A172 (cell line): ENCODE data around the gene THRB. TPM values are rescaled to one million over a fixed set of nuclear protein-coding genes. Genes with fewer than 3 reads are reported as not detected.

ENCODE experiments used
- DNase-seq: peaks from one replicate; pipeline ENCODE4 v3.0.0-alpha.2; 2015; ENCODE audit warnings: low spot score
- total RNA-seq: library from RNA; depleted of rRNA; stranded (reverse); fragments of >200 nt; shearing (Covaris generic); gene quantifications from 2 replicates; pipeline ENCODE4 v1.2.3, GENCODE V29; 2014

THRB gene
- total RNA-seq, 1 experiment from 2014 or later, result not detected

- no peak for DNase-seq
Observed at GRCh38 chr3:24270744-24271143, 223.9 kb downstream of the THRB start.

- no peak for DNase-seq
Observed at GRCh38 chr3:24270204-24270691, 224.4 kb downstream of the THRB start.

DNA sequence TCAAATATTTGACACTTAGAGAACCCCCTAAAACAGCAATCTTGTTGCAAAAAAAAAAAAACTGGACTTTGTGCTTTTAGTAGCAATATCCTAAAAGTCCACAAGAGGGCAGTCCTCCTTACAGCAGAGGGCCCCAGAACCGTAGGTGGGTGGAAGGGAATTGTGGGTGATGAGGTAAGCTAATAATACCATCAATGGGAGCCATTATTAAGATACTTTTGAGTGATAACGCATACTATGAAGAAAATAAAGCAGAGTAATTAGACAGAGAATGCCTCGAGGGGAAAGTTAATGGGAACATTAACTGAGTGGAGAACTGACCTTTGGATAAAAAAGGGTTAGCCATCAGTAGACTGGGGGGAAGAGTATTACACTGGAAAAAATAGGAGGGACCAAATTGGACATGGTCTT lies 229.9 kb downstream of the THRB start:
- DNase-seq, result peak; percentile 40

DNA sequence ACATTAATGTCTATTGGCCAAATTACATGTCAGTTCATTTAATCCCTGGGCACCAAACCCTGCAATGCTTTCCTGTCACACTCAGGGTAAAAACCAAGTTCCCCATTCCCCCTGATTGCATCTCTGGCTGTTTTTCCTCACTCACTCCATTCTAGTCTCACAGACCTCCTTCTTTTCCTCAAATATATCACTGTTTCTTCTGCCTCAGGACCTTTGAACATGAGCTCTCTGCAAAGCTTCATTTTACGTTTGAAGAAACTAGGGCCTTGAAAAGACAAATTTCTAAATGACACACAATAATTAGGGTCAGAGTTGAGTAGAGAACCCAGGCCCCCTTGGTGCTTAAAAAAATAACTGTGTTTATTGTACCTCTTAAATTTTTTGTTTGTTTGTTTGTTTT lies 230.6 kb downstream of the THRB start:
- no peak for DNase-seq

- DNase-seq, result no peak
Observed at GRCh38 chr3:24263069-24263668, 231.5 kb downstream of the THRB start.

DNA sequence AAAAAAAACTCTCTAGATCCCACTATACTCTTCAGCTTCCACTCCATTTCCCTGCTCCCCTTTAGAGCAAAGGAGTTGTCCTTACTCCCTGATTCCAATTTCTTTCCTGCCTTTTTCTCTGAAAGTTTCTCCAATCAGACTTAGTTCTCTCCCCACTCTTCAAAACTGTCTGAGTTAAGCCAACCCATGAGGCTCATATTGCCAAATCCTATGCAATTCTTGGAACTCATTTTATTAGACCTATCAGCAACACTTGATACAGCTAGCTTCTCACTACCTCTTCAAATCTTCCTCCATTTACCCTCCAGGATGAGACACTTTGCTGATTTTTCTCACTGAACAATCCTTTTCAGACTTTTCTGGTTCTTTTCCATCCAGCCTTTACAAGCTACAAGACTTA lies 233.1 kb downstream of the THRB start:
- no peak for DNase-seq

- peak; percentile 37 for DNase-seq
Observed at GRCh38 chr3:24259901-24260512, 234.6 kb downstream of the THRB start.

- no peak for DNase-seq
Observed at GRCh38 chr3:24258727-24259600, 235.7 kb downstream of the THRB start.

GRCh38 chr3:24258260-24258659 lies 236.4 kb downstream of the THRB start:
- no peak for DNase-seq

- no peak for DNase-seq
Observed at GRCh38 chr3:24255414-24255813, 239.2 kb downstream of the THRB start.

- peak; percentile 36 for DNase-seq
Observed at GRCh38 chr3:24254649-24255048, 240.0 kb downstream of the THRB start.

- DNase-seq, result no peak
Observed at GRCh38 chr3:24253336-24253735, 241.3 kb downstream of the THRB start.

DNA sequence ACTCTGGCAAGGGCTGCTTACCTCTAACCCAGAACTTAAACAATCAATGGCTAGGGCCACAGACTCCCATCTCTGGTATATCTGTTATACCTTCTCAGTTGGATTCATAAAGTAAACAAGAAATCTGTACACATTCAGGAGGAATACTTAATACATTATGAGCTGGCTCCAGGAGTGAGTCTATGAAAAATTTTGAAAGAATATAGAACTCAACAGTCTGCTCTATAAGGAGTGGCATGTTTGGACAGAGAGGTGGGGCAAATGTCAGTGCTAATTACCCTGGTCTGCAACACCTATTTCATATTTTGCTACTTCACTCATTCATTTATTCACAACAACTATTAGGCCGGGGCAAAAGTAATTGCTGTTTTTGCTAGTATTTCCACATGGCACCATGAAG lies 245.1 kb downstream of the THRB start:
- DNase-seq, result no peak

GRCh38 chr3:24245056-24245455 lies 249.6 kb downstream of the THRB start:
- no peak for DNase-seq

DNA sequence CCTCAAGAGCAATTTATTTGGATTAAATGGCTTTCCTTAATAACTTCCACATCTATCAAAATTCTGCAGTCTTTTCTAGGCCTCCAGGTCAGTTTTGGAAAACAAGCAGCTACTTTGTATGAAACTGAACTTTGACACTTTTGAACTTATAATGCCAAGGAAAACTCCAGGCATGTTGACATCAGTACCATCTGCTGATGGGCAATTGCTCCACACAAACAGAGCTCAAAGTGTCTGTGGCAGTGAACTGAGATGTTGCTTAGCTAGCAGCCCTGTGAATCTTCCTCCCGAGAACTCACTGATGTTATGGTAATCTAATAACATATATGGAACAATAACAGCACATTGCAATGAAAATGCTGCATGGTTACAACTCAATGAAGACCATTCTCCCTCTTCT lies 250.2 kb downstream of the THRB start:
- no peak for DNase-seq

GRCh38 chr3:24242012-24242698 lies 252.5 kb downstream of the THRB start:
- DNase-seq, result peak; percentile 59

DNA sequence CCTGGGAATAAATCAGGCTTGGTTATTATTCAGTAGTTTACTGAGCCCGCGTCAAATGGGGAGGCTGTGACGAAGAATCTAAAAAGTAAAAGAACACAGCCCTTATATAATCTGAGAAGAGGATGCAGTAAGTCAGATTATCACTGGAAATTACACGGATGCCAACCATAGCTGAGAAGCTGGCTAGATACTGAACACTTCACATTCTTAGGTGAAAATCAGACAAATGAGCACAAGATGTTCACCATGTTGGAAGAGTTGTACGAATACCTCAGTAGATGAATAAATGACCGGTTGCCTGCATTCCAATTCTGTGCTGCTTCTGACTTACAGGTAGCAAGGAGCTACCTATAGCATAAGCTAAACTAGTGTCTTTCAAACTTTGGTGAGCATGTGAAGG lies 254.3 kb downstream of the THRB start:
- DNase-seq, result no peak

DNA sequence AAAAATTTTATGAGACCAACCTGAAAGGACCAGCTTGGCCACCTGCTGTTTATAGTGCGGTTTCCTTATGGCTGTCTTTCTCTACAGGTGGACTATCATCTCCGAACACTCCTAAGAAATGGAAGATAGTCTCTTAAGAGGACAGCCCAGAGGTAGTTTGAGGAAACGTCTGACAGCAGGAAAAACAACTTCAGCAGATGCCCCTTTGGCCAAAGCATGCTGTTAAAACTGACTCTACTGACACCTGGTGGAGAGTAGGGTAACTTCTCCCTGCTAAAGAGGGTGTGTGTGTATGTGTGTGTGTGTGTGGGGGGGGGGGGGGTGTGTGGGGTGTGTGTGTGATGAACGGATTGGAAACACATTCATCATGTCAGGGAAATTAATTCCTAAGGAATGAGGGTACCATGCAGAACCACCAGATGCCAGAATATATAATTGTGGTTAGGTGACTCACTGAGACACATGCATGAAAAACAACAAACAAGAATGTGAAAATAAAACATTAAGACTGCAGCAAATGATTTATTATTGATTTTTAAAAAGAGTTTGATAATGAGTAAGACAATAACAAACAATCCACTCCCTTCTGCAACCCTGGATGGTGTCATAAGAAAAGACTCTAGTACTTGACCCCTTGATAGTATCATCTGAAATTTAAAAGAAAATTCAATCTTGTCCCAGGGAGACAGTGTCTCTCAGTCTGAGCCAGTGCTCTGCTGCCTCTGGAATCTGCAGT lies 256.5 kb downstream of the THRB start:
- peak; percentile 94 for DNase-seq

DNA sequence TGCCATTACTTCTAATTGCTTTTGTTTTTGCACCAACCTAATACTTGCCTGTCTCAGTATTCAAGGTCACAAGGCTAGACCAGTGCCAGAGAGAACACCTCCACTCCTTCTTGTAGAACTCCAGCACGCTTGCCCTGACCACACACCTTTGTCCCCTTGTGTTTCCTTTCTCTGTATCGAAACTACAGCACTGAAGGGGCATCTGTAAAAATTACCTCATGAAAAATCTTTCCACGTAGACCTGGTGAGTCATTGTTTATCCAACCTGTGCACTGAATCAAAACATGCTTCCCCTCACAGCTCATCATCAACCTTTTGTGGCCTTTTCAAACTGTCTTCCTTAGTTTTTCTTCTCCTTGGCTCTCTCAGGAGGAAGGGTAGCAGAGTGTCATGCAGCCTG lies 259.5 kb downstream of the THRB start:
- DNase-seq, result peak; percentile 36

DNA sequence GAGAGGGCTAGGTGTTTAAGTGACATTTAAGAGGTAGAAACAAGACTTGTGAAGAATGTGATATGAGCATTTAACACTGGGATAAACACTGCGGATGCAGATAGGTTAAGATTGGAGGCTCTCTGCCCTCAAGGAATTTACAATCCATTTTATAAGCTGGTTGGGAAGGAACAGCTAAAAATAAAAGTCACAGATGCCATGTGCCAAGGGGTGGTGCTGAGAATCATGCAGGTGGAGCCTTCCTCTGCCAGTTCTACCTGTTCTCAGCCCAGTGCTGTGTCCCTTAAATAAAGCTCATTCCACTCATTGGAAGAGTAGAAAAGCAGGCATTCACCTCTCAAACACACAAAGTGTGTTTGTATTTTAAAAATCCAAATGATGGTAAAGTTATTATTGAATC lies 261.9 kb downstream of the THRB start:
- DNase-seq, result no peak

GRCh38 chr3:24229468-24230221 lies 265.0 kb downstream of the THRB start:
- DNase-seq, result no peak
